Testis (tissue), 2 donors: ENCODE measurements around the gene CA14.
"Not testable (repeated sequence)": the region's sequence is repeated elsewhere in the genome, so short reads cannot be mapped to it uniquely, and the experiment has no call there.

Source experiments
- POLR2A ChIP-seq: fragments of 450-650 bp; IDR thresholded peaks from one replicate; pipeline ENCODE4 v1.6.1; 2017; ENCODE audit warnings: antibody characterized with exemption, mild to moderate bottlenecking, moderate library complexity
- TF ChIP-seq, protein P1 (sequence below), 3 experiments: fragments of 450-650 bp in 2 of 3; fragments of 200-600 bp in 1 of 3; sonication (generic) in 1 of 3; IDR thresholded peaks; one replicate each; pipeline ENCODE4 v1.5.1; 2016 to 2019; ENCODE audit warnings: antibody characterized with exemption in 3 of 3, mild to moderate bottlenecking in 2 of 3, moderate library complexity in 1 of 3

DNA sequence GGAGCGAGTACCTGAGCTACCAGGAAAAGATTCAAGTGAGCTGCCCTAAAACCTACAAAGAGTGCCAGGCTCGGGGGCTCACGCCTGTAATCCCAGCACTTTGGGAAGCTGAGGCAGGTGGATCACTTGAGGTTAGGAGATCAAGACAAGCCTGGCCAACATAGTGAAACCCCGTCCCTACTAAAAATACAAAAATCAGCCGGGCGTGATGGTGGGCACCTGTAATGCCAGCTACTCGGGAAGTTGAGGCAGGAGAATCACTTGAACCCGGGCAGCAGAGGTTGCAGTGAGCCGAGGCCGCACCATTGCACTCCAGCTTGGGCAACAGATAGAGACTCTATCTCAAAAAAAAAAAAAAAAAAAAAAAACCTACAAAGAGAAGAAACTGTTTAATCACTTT lies 24.7 kb upstream of the CA14 start:
- not testable (repeated sequence) for TF ChIP-seq POLR2A
- TF ChIP-seq, protein P1, sequence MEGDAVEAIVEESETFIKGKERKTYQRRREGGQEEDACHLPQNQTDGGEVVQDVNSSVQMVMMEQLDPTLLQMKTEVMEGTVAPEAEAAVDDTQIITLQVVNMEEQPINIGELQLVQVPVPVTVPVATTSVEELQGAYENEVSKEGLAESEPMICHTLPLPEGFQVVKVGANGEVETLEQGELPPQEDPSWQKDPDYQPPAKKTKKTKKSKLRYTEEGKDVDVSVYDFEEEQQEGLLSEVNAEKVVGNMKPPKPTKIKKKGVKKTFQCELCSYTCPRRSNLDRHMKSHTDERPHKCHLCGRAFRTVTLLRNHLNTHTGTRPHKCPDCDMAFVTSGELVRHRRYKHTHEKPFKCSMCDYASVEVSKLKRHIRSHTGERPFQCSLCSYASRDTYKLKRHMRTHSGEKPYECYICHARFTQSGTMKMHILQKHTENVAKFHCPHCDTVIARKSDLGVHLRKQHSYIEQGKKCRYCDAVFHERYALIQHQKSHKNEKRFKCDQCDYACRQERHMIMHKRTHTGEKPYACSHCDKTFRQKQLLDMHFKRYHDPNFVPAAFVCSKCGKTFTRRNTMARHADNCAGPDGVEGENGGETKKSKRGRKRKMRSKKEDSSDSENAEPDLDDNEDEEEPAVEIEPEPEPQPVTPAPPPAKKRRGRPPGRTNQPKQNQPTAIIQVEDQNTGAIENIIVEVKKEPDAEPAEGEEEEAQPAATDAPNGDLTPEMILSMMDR (IDR thresholded peaks at IDR 0.05), result not testable (repeated sequence)
